HCT116 (cell line): ENCODE results near the gene FECH. TPM values are rescaled to one million over a fixed set of nuclear protein-coding genes. Genes with fewer than 3 reads are reported as not detected.

Experiments
- ATAC-seq: fragments of 200-7000 bp; cut with Tn5 transposase; 2 replicates; pipeline ENCODE4 v1.9.1; 2020; ENCODE audit warnings: mild to moderate bottlenecking, moderate library complexity
- BruUV-seq: library from RNA; stranded (reverse); fragments of 400-500 nt; replicated peaks from 2 replicates; lab custom pipeline; 2021; lab: Mats Ljungman, UMichigan
- CTCF ChIA-PET: fragments of 300-600 bp; sonication (Branson Sonifier 250); formaldehyde crosslinking; loops from one replicate; lab custom pipeline; 2021; ENCODE audit warnings: antibody characterized with exemption; lab: Charles Lee
- POLR2A ChIA-PET: fragments of 300-600, 350-600 bp; sonication (Branson Sonifier 250); formaldehyde crosslinking; loops from one replicate; lab custom pipeline; 2021; ENCODE audit warnings: antibody characterized with exemption; lab: Charles Lee
- RAD21 ChIA-PET, 2 experiments: fragments of 300-600 bp; sonication (Branson Sonifier 250); formaldehyde crosslinking; loops; one replicate each; lab custom pipeline; 2023; ENCODE audit warnings: low total read pairs in 2 of 2; ENCODE audit not compliant: uncharacterized antibody in 2 of 2, unreplicated experiment in 2 of 2, low non-redundant PET in 1 of 2; lab: Charles Lee
- DNase-seq: peaks from one replicate; pipeline ENCODE4 v3.0.0-alpha.2; 2010; ENCODE audit warnings: low read depth, low spot score
- H2AFZ ChIP-seq: fragments of 200-600 bp; shearing (Covaris generic), sonication (generic); 2 replicates; pipeline ENCODE4 v1.6.1; 2017; ENCODE audit warnings: low read depth, mixed run types, mixed read lengths, antibody characterized with exemption, low read length; ENCODE audit not compliant: poor library complexity, severe bottlenecking
- H3K27ac ChIP-seq: 2 replicates; pipeline ENCODE4 v1.5.1; 2012; ENCODE audit warnings: low read depth, low read length
- H3K27me3 ChIP-seq: fragments of 200-600 bp; sonication (generic); 2 replicates; pipeline ENCODE4 v1.6.1; 2016; ENCODE audit warnings: mixed run types, low read length, mixed read lengths; ENCODE audit not compliant: insufficient read depth
- H3K36me3 ChIP-seq, 2 experiments: fragments of 200-500 bp in 1 of 2; fragments of 200-600 bp in 1 of 2; sonication (Bioruptor generic) in 1 of 2; sonication (generic) in 1 of 2; 2 replicates each; pipeline versions ENCODE4 v1.5.1 to v1.6.1; 2014 to 2016; ENCODE audit warnings: low read length in 2 of 2, inconsistent platforms in 1 of 2, mixed read lengths in 1 of 2, mixed run types in 1 of 2; ENCODE audit not compliant: insufficient read depth in 2 of 2, control insufficient read depth in 1 of 2
- H3K4me1 ChIP-seq, 2 experiments: fragments of 200-600 bp in 1 of 2; sonication (generic) in 1 of 2; 2 replicates each; pipeline versions ENCODE4 v1.5.1 to v1.6.1; 2012 to 2017; ENCODE audit warnings: low read length in 2 of 2, inconsistent platforms in 1 of 2, mild to moderate bottlenecking in 1 of 2, mixed read lengths in 1 of 2, mixed run types in 1 of 2, moderate library complexity in 1 of 2; ENCODE audit not compliant: insufficient read depth in 2 of 2, control insufficient read depth in 1 of 2
- H3K4me2 ChIP-seq: fragments of 200-600 bp; sonication (generic); 2 replicates; pipeline ENCODE4 v1.6.1; 2017; ENCODE audit warnings: mixed run types, low read length, mixed read lengths
- H3K4me3 ChIP-seq, 2 experiments: fragments of 200-600 bp in 1 of 2; sonication (generic) in 1 of 2; replicated peaks in 1 of 2; 2 replicates each; pipeline ENCODE4 v1.5.1; 2011 to 2016; ENCODE audit warnings: low read length in 2 of 2, control low read depth in 1 of 2, low read depth in 1 of 2, mild to moderate bottlenecking in 1 of 2, mixed read lengths in 1 of 2, mixed run types in 1 of 2
- H3K79me2 ChIP-seq: fragments of 200-600 bp; sonication (generic); 2 replicates; pipeline ENCODE4 v1.6.1; 2017; ENCODE audit warnings: mild to moderate bottlenecking, mixed run types, low read length, moderate library complexity, mixed read lengths; ENCODE audit not compliant: insufficient read depth
- H3K9ac ChIP-seq: fragments of 200-600 bp; sonication (generic); 2 replicates; pipeline ENCODE4 v1.6.1; 2016; ENCODE audit warnings: low read length, mixed read lengths
- H3K9me2 ChIP-seq: fragments of 200-600 bp; sonication (generic), shearing (Covaris generic); 2 replicates; pipeline ENCODE4 v1.6.1; 2017; ENCODE audit warnings: mixed run types, mild to moderate bottlenecking, moderate library complexity; ENCODE audit not compliant: insufficient read depth
- H3K9me3 ChIP-seq, 2 experiments: fragments of 200-500 bp in 1 of 2; fragments of 200-600 bp in 1 of 2; sonication (Bioruptor generic) in 1 of 2; sonication (generic) in 1 of 2; 2 replicates each; pipeline ENCODE4 v1.6.1; 2014 to 2017; ENCODE audit warnings: low read length in 2 of 2, mixed read lengths in 2 of 2, inconsistent platforms in 1 of 2, low read depth in 1 of 2, mild to moderate bottlenecking in 1 of 2, mixed run types in 1 of 2, moderate library complexity in 1 of 2; ENCODE audit not compliant: control insufficient read depth in 1 of 2, insufficient read depth in 1 of 2
- H4K20me1 ChIP-seq: fragments of 200-600 bp; sonication (generic), shearing (Covaris generic); 2 replicates; pipeline ENCODE4 v1.6.1; 2017; ENCODE audit warnings: mixed run types, mild to moderate bottlenecking, moderate library complexity; ENCODE audit not compliant: insufficient read depth
- CBX3 ChIP-seq: IDR thresholded peaks from 2 replicates; pipeline ENCODE4 v1.6.1; 2012; ENCODE audit warnings: low read depth
- CEBPB ChIP-seq: IDR thresholded peaks from 2 replicates; pipeline ENCODE4 v1.6.1; 2012; ENCODE audit warnings: low read depth
- EZH2 ChIP-seq: fragments of 200-600 bp; sonication (generic); IDR thresholded peaks from 2 replicates; pipeline ENCODE4 v1.6.1; 2017; ENCODE audit warnings: antibody characterized with exemption, mixed run types
- EZH2phosphoT487 ChIP-seq: fragments of 200-600 bp; IDR thresholded peaks from 2 replicates; pipeline ENCODE4 v1.6.1; 2018; ENCODE audit warnings: antibody characterized with exemption, borderline replicate concordance
- FOSL1 ChIP-seq: IDR thresholded peaks from 2 replicates; pipeline ENCODE4 v1.6.1; 2012; ENCODE audit warnings: low read depth
- JUND ChIP-seq: IDR thresholded peaks from 2 replicates; pipeline ENCODE4 v1.6.1; 2012
- POLR2A ChIP-seq: IDR thresholded peaks from 2 replicates; pipeline ENCODE4 v1.7.0; 2011; ENCODE audit warnings: borderline replicate concordance; ENCODE audit not compliant: insufficient read depth, insufficient read length; ENCODE audit errors: extremely low read depth
- POLR2AphosphoS5 ChIP-seq: IDR thresholded peaks from 2 replicates; pipeline ENCODE4 v1.6.1; 2011; ENCODE audit warnings: mild to moderate bottlenecking, low read depth, low read length, moderate library complexity
- RAD21 ChIP-seq: IDR thresholded peaks from 2 replicates; pipeline ENCODE4 v1.6.1; 2012; ENCODE audit warnings: low read depth, mild to moderate bottlenecking
- SIN3A ChIP-seq: IDR thresholded peaks from 2 replicates; pipeline ENCODE4 v1.6.1; 2012; ENCODE audit warnings: low read depth
- SP1 ChIP-seq: IDR thresholded peaks from 2 replicates; pipeline ENCODE4 v1.6.1; 2012; ENCODE audit warnings: low read depth
- YY1 ChIP-seq: IDR thresholded peaks from 2 replicates; pipeline ENCODE4 v1.6.1; 2011; ENCODE audit warnings: low read length, low read depth, moderate library complexity, mild to moderate bottlenecking; ENCODE audit not compliant: insufficient replicate concordance; ENCODE audit errors: extremely low read depth
- ZFX ChIP-seq: fragments of 450-650 bp; IDR thresholded peaks from 2 replicates; pipeline ENCODE4 v1.6.1; 2017
- ZNF274 ChIP-seq: fragments of 200-500 bp; sonication (Bioruptor generic); IDR thresholded peaks from 2 replicates; pipeline ENCODE4 v1.6.1; 2014; ENCODE audit warnings: mild to moderate bottlenecking, low read depth, low read length, inconsistent platforms
- intact Hi-C: fragments of 100-400 bp; cut with micrococcal nuclease; formaldehyde crosslinking; loops from 2 replicates; pipeline ENCODE4 v1.10.0; 2022
- total RNA-seq: library from RNA; stranded (reverse); gene quantifications from one replicate; pipeline ENCODE4 v1.2.1, GENCODE V29; 2021; ENCODE audit not compliant: unreplicated experiment
- TF ChIP-seq, protein P1 (sequence below): IDR thresholded peaks from 2 replicates; pipeline ENCODE4 v1.6.1; 2012
- TF ChIP-seq, protein P2 (sequence below): IDR thresholded peaks from 2 replicates; pipeline ENCODE4 v1.6.1; 2012; ENCODE audit warnings: low read depth
- TF ChIP-seq, protein P3 (sequence below): IDR thresholded peaks from 2 replicates; pipeline ENCODE4 v1.6.1; 2012
- TF ChIP-seq, protein P4 (sequence below), 3 experiments: fragments of 200-600 bp in 1 of 3; sonication (generic) in 1 of 3; IDR thresholded peaks in 2 of 3; conservative IDR thresholded peaks in 1 of 3; 2 replicates each; pipeline ENCODE4 v1.5.1; 2012 to 2017; ENCODE audit warnings: low read depth in 2 of 3, low read length in 2 of 3, antibody characterized with exemption in 1 of 3, borderline replicate concordance in 1 of 3, control low read depth in 1 of 3, mild to moderate bottlenecking in 1 of 3, mixed read lengths in 1 of 3, mixed run types in 1 of 3, moderate library complexity in 1 of 3; ENCODE audit not compliant: insufficient read depth in 1 of 3

FECH gene
- total RNA-seq, 1 experiment from 2014 or later: 42.7 TPM

DNA sequence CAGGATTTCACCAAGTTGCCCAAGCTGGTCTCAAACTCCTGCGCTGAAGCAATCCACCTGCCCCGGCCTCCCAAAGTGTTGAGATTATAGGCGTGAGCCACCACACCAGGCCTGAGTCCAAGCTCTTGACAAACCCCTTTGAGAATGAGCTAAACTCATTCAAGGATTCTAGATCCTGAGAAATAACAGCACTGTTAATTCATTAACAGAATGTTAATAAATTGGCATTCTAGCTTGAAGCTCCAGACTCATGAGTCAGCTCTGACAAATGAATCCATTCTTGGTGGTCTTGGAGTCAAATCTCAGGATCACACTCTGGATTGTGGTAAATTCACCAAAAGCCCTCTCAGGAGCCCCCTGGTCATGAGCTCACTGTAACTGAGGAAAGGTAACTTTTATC lies 33.4 kb upstream of the FECH start:
- ATAC-seq: no peak
- RAD21 ChIA-PET: no interaction called here
- no peaks in the 10 kb centered on the region for H4K20me1 ChIP-seq
- peak overlapping the region; percentile 87; the same call in 1 of the 2 replicates for H3K9ac ChIP-seq
- H2AFZ ChIP-seq: no peak overlapping the region
- no peaks in the 10 kb centered on the region for H3K27me3 ChIP-seq
- POLR2A ChIA-PET: interaction anchor here (0.6 kb wide), 1 partner anchor 247 kb away, joined by 3 read pairs; no protein-coding TSS in a partner anchor
- peaks cover 59% of the 10 kb centered on the region for H3K79me2 ChIP-seq
- no peak overlapping the region for H3K4me3 ChIP-seq
- H3K36me3 ChIP-seq: peaks cover 13 to 19% of the 10 kb centered on the region in 2 experiments; a peak in 3 of 4 replicates
- peak overlapping the region; percentile 63 for H3K4me2 ChIP-seq
- TF ChIP-seq, protein P1, sequence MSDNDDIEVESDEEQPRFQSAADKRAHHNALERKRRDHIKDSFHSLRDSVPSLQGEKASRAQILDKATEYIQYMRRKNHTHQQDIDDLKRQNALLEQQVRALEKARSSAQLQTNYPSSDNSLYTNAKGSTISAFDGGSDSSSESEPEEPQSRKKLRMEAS: no peak
- TF ChIP-seq YY1: no peak
- TF ChIP-seq SP1: no peak
- TF ChIP-seq, protein P2, sequence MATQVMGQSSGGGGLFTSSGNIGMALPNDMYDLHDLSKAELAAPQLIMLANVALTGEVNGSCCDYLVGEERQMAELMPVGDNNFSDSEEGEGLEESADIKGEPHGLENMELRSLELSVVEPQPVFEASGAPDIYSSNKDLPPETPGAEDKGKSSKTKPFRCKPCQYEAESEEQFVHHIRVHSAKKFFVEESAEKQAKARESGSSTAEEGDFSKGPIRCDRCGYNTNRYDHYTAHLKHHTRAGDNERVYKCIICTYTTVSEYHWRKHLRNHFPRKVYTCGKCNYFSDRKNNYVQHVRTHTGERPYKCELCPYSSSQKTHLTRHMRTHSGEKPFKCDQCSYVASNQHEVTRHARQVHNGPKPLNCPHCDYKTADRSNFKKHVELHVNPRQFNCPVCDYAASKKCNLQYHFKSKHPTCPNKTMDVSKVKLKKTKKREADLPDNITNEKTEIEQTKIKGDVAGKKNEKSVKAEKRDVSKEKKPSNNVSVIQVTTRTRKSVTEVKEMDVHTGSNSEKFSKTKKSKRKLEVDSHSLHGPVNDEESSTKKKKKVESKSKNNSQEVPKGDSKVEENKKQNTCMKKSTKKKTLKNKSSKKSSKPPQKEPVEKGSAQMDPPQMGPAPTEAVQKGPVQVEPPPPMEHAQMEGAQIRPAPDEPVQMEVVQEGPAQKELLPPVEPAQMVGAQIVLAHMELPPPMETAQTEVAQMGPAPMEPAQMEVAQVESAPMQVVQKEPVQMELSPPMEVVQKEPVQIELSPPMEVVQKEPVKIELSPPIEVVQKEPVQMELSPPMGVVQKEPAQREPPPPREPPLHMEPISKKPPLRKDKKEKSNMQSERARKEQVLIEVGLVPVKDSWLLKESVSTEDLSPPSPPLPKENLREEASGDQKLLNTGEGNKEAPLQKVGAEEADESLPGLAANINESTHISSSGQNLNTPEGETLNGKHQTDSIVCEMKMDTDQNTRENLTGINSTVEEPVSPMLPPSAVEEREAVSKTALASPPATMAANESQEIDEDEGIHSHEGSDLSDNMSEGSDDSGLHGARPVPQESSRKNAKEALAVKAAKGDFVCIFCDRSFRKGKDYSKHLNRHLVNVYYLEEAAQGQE: no peak
- no peak for TF ChIP-seq ZFX
- no peak for TF ChIP-seq POLR2AphosphoS5
- no peak for TF ChIP-seq SIN3A
- no peak for TF ChIP-seq CEBPB
- no peak for TF ChIP-seq FOSL1
- TF ChIP-seq EZH2phosphoT487: no peak
- TF ChIP-seq, protein P3, sequence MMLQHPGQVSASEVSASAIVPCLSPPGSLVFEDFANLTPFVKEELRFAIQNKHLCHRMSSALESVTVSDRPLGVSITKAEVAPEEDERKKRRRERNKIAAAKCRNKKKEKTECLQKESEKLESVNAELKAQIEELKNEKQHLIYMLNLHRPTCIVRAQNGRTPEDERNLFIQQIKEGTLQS: no peak
- no peak for TF ChIP-seq JUND
- TF ChIP-seq ZNF274: no peak
- TF ChIP-seq EZH2: no peak
- TF ChIP-seq CBX3: no peak
- TF ChIP-seq POLR2A: no peak
- TF ChIP-seq, protein P4, sequence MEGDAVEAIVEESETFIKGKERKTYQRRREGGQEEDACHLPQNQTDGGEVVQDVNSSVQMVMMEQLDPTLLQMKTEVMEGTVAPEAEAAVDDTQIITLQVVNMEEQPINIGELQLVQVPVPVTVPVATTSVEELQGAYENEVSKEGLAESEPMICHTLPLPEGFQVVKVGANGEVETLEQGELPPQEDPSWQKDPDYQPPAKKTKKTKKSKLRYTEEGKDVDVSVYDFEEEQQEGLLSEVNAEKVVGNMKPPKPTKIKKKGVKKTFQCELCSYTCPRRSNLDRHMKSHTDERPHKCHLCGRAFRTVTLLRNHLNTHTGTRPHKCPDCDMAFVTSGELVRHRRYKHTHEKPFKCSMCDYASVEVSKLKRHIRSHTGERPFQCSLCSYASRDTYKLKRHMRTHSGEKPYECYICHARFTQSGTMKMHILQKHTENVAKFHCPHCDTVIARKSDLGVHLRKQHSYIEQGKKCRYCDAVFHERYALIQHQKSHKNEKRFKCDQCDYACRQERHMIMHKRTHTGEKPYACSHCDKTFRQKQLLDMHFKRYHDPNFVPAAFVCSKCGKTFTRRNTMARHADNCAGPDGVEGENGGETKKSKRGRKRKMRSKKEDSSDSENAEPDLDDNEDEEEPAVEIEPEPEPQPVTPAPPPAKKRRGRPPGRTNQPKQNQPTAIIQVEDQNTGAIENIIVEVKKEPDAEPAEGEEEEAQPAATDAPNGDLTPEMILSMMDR (IDR thresholded peaks at IDR 0.05 in 2 of 3, conservative IDR thresholded peaks at IDR 0.05 in 1 of 3; ENCODE audit: borderline replicate concordance in 1 of 3, insufficient read depth in 1 of 3, low read depth in 2 of 3, low read length in 2 of 3): no peak
- TF ChIP-seq RAD21: no peak
- intact Hi-C loops: loop anchor here (10.0 kb wide), 1 partner anchor 505 kb away; no protein-coding TSS in a partner anchor
- H3K4me1 ChIP-seq: peaks cover 5 to 18% of the 10 kb centered on the region in 2 experiments
- no TSS peak for BruUV-seq
- DNase-seq: no peak
- H3K9me2 ChIP-seq: no peaks in the 10 kb centered on the region
- no peaks in the 10 kb centered on the region for H3K9me3 ChIP-seq
- no peak overlapping the region for H3K27ac ChIP-seq
- CTCF ChIA-PET: no interaction called here
